Keratinocyte (primary cell): ENCODE measurements around the gene ASZ1.

Experiments
- CTCF ChIP-seq, 3 experiments: IDR thresholded peaks in 1 of 3; conservative IDR thresholded peaks in 1 of 3; optimal IDR thresholded peaks in 1 of 3; 2 replicates in 2 of 3; 3 replicates in 1 of 3; pipeline versions ENCODE3 to v1.5.1; 2011; ENCODE audit warnings: low read length in 3 of 3, mild to moderate bottlenecking in 3 of 3, moderate library complexity in 2 of 3, control low read depth in 1 of 3, inconsistent platforms in 1 of 3; ENCODE audit not compliant: insufficient read depth in 2 of 3; ENCODE audit errors: extremely low read depth in 1 of 3
- EZH2 ChIP-seq: IDR thresholded peaks from one replicate; pipeline ENCODE4 v1.6.1; 2012; ENCODE audit warnings: inconsistent platforms, mild to moderate bottlenecking, low read length, moderate library complexity

DNA sequence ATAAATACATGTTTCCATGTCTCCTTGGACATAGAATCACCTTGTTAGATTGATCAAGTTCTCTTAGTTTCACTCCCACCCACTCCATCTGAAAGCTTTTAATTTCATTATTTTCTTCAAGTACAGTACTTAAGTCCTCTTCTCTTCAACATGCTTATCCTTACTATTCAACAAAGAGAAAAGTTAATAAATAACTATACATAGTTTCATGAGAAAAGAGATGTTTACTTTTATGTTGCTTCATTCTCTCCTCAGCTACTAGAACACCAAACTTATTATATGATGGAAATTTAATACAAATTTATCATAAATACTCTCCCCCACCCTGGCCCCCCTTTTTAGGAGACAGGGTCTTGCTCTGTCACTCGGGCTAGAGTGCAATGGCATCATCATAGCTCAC, 33.5 kb downstream of the ASZ1 start:
- TF ChIP-seq CTCF (optimal IDR thresholded peaks at IDR 0.05 in 1 of 3, IDR thresholded peaks at IDR 0.05 in 1 of 3, conservative IDR thresholded peaks at IDR 0.05 in 1 of 3; ENCODE audit: extremely low read depth in 1 of 3, insufficient read depth in 2 of 3, low read length in 3 of 3) (no peak), EZH2 (no peak)
